Liver (tissue), 9 donors: ENCODE measurements around the gene STIM1. TPM values are rescaled to one million over a fixed set of nuclear protein-coding genes. Genes with fewer than 3 reads are reported as not detected.

Experiments used
- DNase-seq: peaks from one replicate; pipeline ENCODE4 v3.0.0-alpha.2; 2017; ENCODE audit warnings: low spot score
- H3K27ac ChIP-seq, 2 donors: one replicate each; pipeline ENCODE4 v1.7.0; 2013; ENCODE audit warnings: inconsistent platforms in 2 of 2, low read length in 2 of 2, control low read depth in 1 of 2, low read depth in 1 of 2, mild to moderate bottlenecking in 1 of 2
- H3K27me3 ChIP-seq, 4 donors: one replicate each; pipeline versions ENCODE4 v1.6.1 to v1.7.0; 2013; ENCODE audit warnings: low read length in 3 of 4, inconsistent platforms in 1 of 4, mild to moderate bottlenecking in 1 of 4, moderate library complexity in 1 of 4; ENCODE audit not compliant: control insufficient read depth in 4 of 4, insufficient read depth in 4 of 4
- H3K36me3 ChIP-seq, 4 donors: one replicate each; pipeline versions ENCODE4 v1.6.1 to v1.7.0; 2013; ENCODE audit warnings: low read length in 3 of 4, mild to moderate bottlenecking in 3 of 4, low read depth in 1 of 4, moderate library complexity in 1 of 4; ENCODE audit not compliant: control insufficient read depth in 4 of 4, insufficient read depth in 3 of 4
- H3K4me1 ChIP-seq, 4 donors: one replicate each; pipeline versions ENCODE4 v1.6.1 to v1.7.0; 2013; ENCODE audit warnings: low read length in 3 of 4, mild to moderate bottlenecking in 3 of 4, moderate library complexity in 1 of 4; ENCODE audit not compliant: control insufficient read depth in 4 of 4, insufficient read depth in 4 of 4
- H3K4me3 ChIP-seq, 3 donors: one replicate each; pipeline versions ENCODE4 v1.6.1 to v1.7.0; 2013; ENCODE audit warnings: low read length in 3 of 3, control low read depth in 1 of 3, low read depth in 1 of 3, mild to moderate bottlenecking in 1 of 3
- H3K9ac ChIP-seq, 2 donors: one replicate each; pipeline ENCODE4 v1.7.0; 2013; ENCODE audit warnings: low read length in 2 of 2, mild to moderate bottlenecking in 2 of 2, moderate library complexity in 2 of 2, control low read depth in 1 of 2, low read depth in 1 of 2
- H3K9me3 ChIP-seq, 4 donors: one replicate each; pipeline versions ENCODE4 v1.6.1 to v1.7.0; 2013; ENCODE audit warnings: low read length in 3 of 4; ENCODE audit not compliant: control insufficient read depth in 4 of 4
- ATF3 ChIP-seq: IDR thresholded peaks from 2 replicates; pipeline ENCODE4 v1.6.1; 2016; ENCODE audit warnings: antibody characterized with exemption
- CTCF ChIP-seq: fragments of 150-350 bp; IDR thresholded peaks from 2 replicates; pipeline ENCODE4 v1.5.1; 2017; ENCODE audit warnings: improper control_type of control experiment, low read depth, low read length; ENCODE audit not compliant: missing input control
- EGR1 ChIP-seq, 2 donors: IDR thresholded peaks; 2 replicates each; pipeline ENCODE4 v1.6.1; 2016 to 2018; ENCODE audit warnings: antibody characterized with exemption in 2 of 2, low read depth in 2 of 2
- FOXA1 ChIP-seq: IDR thresholded peaks from 2 replicates; pipeline ENCODE4 v1.6.1; 2016; ENCODE audit warnings: antibody characterized with exemption
- FOXA2 ChIP-seq: IDR thresholded peaks from 2 replicates; pipeline ENCODE4 v1.6.1; 2016; ENCODE audit warnings: antibody characterized with exemption
- GABPA ChIP-seq, 2 donors: IDR thresholded peaks in 1 of 2; conservative IDR thresholded peaks in 1 of 2; 2 replicates each; pipeline ENCODE4 v1.6.1; 2016; ENCODE audit warnings: antibody characterized with exemption in 2 of 2, mild to moderate bottlenecking in 1 of 2, moderate library complexity in 1 of 2
- HNF4A ChIP-seq, 2 donors: conservative IDR thresholded peaks; 2 replicates each; pipeline ENCODE4 v1.6.1; 2016; ENCODE audit warnings: antibody characterized with exemption in 2 of 2, mild to moderate bottlenecking in 2 of 2
- HNF4G ChIP-seq: IDR thresholded peaks from 2 replicates; pipeline ENCODE4 v1.6.1; 2016; ENCODE audit warnings: antibody characterized with exemption
- JUND ChIP-seq, 2 donors: IDR thresholded peaks; 2 replicates each; pipeline ENCODE4 v1.6.1; 2016; ENCODE audit warnings: antibody characterized with exemption in 2 of 2
- MAX ChIP-seq: IDR thresholded peaks from 2 replicates; pipeline ENCODE4 v1.6.1; 2016; ENCODE audit warnings: antibody characterized with exemption
- NR2F2 ChIP-seq: IDR thresholded peaks from 2 replicates; pipeline ENCODE4 v1.6.1; 2016; ENCODE audit warnings: antibody characterized with exemption
- RAD21 ChIP-seq, 2 donors: IDR thresholded peaks; 2 replicates each; pipeline ENCODE4 v1.6.1; 2016; ENCODE audit warnings: antibody characterized with exemption in 2 of 2, mild to moderate bottlenecking in 2 of 2
- REST ChIP-seq: IDR thresholded peaks from 2 replicates; pipeline ENCODE4 v1.6.1; 2016; ENCODE audit warnings: antibody characterized with exemption, mild to moderate bottlenecking
- RXRA ChIP-seq, 2 donors: IDR thresholded peaks; 2 replicates each; pipeline ENCODE4 v1.6.1; 2017 to 2018; ENCODE audit warnings: antibody characterized with exemption in 2 of 2, mild to moderate bottlenecking in 1 of 2
- SP1 ChIP-seq: IDR thresholded peaks from 2 replicates; pipeline ENCODE4 v1.6.1; 2018; ENCODE audit warnings: antibody characterized with exemption, mild to moderate bottlenecking
- TAF1 ChIP-seq: conservative IDR thresholded peaks from 2 replicates; pipeline ENCODE4 v1.6.1; 2016; ENCODE audit warnings: antibody characterized with exemption, mild to moderate bottlenecking
- YY1 ChIP-seq: IDR thresholded peaks from 2 replicates; pipeline ENCODE4 v1.6.1; 2016; ENCODE audit warnings: antibody characterized with exemption, mild to moderate bottlenecking
- ZBTB33 ChIP-seq: IDR thresholded peaks from 2 replicates; pipeline ENCODE4 v1.6.1; 2016; ENCODE audit warnings: antibody characterized with exemption
- WGBS: extraction: QIAGEN DNeasy Blood & Tissue Kit; methylation state at CpG from one replicate; pipeline ENCODE4 v1.1.7; 2013; 5-methylcytosine and 5-hydroxymethylcytosine counted together
- polyA plus RNA-seq, 2 donors: library from polyadenylated mRNA; stranded (reverse) in 1 of 2; unstranded in 1 of 2; fragments of 200-250 nt in 1 of 2; fragments of >200 nt in 1 of 2; fragmentation: Nextera tagmentation in 1 of 2; extraction: Ambion mirVana in 1 of 2; gene quantifications; one replicate each; pipeline versions ENCODE4 v1.2.1 to v1.2.3, GENCODE V29; 2013 to 2015
- total RNA-seq, 2 donors: library from RNA; depleted of rRNA; stranded (reverse); fragments of >200 nt; gene quantifications; one replicate each; pipeline ENCODE4 v1.2.3, GENCODE V29; 2014
- donor health status: healthy.
- donor health status: healthy.
- donor health status: healthy.
- donor health status: healthy.
- donor health status: healthy.

STIM1 gene
- total and polyA plus RNA-seq, 4 donors, result 19.7 to 42.9 (median 25.1) TPM

GRCh38 chr11:4065086-4065485 is 209.6 kb downstream of the STIM1 start:
- H3K4me3 ChIP-seq, result no peak overlapping the region
- H3K4me1 ChIP-seq, result peaks cover 0 to 6% (median 2%) of the 10 kb centered on the region in 4 donors
- no peak overlapping the region for H3K9ac ChIP-seq
- no peak overlapping the region for H3K27ac ChIP-seq
- no peaks in the 10 kb centered on the region for H3K9me3 ChIP-seq
- WGBS, result 93% methylated on average over 1 of the region's 1 CpG
- no peak for DNase-seq
- no peaks in the 10 kb centered on the region for H3K27me3 ChIP-seq
- peaks cover 1 to 18% (median 6%) of the 10 kb centered on the region in 4 donors for H3K36me3 ChIP-seq
- TF ChIP-seq RXRA (IDR thresholded peaks at IDR 0.05) (no peak), JUND (IDR thresholded peaks at IDR 0.05) (no peak), SP1 (no peak), NR2F2 (no peak), TAF1 (no peak), EGR1 (IDR thresholded peaks at IDR 0.05; ENCODE audit: low read depth in 2 of 2) (no peak), YY1 (no peak), MAX (no peak), HNF4A (conservative IDR thresholded peaks at IDR 0.05) (no peak), CTCF (no peak), RAD21 (IDR thresholded peaks at IDR 0.05) (no peak), ZBTB33 (no peak), FOXA1 (no peak), REST (no peak), FOXA2 (no peak), ATF3 (no peak), GABPA (IDR thresholded peaks at IDR 0.05 in 1 of 2, conservative IDR thresholded peaks at IDR 0.05 in 1 of 2) (no peak), HNF4G (no peak)
